Activated CD8-positive, alpha-beta memory T cell treated with anti-CD3 and anti-CD28 coated beads for 36 hours (primary cell): ENCODE data around the gene KRTAP1-4. TPM values are rescaled to one million over a fixed set of nuclear protein-coding genes. Genes with fewer than 3 reads are reported as not detected.
"Not testable (repeated sequence)": the region's sequence is repeated elsewhere in the genome, so short reads cannot be mapped to it uniquely, and the experiment has no call there.

Source experiments
- CTCF ChIA-PET: fragments of 350-600 bp; sonication (Branson Sonifier 250); formaldehyde crosslinking; loops from one replicate; lab custom pipeline; 2021; ENCODE audit warnings: antibody characterized with exemption; lab: Charles Lee
- POLR2A ChIA-PET: fragments of 350-600 bp; sonication (Branson Sonifier 250); formaldehyde crosslinking; loops from one replicate; lab custom pipeline; 2021; ENCODE audit warnings: antibody characterized with exemption; lab: Charles Lee
- total RNA-seq, 2 experiments: library from RNA; stranded (reverse); gene quantifications; one replicate each; pipeline ENCODE4 v1.2.3, GENCODE V29; 2021

Gene KRTAP1-4
- not detected for total RNA-seq

GRCh38 chr17:41029633-41030245 is at the start of gene KRTAP1-4:
KRTAP1-4 (minus strand) TSS chr17:41030195; CDS start chr17:41030078, 117 bp downstream.
- ChIA-PET CTCF (interaction anchor here (1.2 kb wide), 1 partner anchor 9 kb away, joined by 3 read pairs; no protein-coding TSS in a partner anchor), POLR2A (no interaction called here)

- ChIA-PET POLR2A (no interaction called here), CTCF (no interaction called here)
These were observed 46.8 kb upstream of the KRTAP1-4 start for GRCh38 chr17:41076788-41077187.

- POLR2A ChIA-PET = no interaction called here
- CTCF ChIA-PET = no interaction called here
These were observed 43.7 kb upstream of the KRTAP1-4 start for GRCh38 chr17:41073676-41074075.

GRCh38 chr17:41071606-41072360 is 41.8 kb upstream of the KRTAP1-4 start:
- POLR2A ChIA-PET = no interaction called here

DNA sequence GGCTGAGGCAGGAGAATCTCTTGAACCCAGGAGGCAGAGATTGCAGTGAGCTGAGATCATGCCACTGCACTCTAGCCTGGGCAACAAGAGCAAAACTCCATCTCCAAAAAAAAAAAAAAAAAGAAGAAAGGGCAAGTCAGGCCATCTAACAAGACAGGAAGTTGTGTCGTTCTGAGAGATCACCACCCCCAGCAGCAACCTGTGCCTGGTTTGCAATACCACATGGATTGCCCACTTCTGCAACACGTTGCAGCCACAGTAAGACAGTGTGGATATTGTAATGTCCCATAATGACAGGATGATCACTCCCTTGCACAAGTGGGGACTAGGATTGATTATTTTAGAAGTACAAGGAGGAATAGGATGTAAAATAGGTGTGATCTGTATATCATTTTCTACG is 39.0 kb upstream of the KRTAP1-4 start:
- CTCF ChIA-PET = no interaction called here

More at GRCh38 chr17:41071606-41072360, 41.8 kb upstream of the KRTAP1-4 start:
- CTCF ChIA-PET = no interaction called here

GRCh38 chr17:41067281-41067680 is 37.3 kb upstream of the KRTAP1-4 start:
- POLR2A ChIA-PET = no interaction called here

More for the DNA sequence above, 39.0 kb upstream of the KRTAP1-4 start:
- POLR2A ChIA-PET = no interaction called here

DNA sequence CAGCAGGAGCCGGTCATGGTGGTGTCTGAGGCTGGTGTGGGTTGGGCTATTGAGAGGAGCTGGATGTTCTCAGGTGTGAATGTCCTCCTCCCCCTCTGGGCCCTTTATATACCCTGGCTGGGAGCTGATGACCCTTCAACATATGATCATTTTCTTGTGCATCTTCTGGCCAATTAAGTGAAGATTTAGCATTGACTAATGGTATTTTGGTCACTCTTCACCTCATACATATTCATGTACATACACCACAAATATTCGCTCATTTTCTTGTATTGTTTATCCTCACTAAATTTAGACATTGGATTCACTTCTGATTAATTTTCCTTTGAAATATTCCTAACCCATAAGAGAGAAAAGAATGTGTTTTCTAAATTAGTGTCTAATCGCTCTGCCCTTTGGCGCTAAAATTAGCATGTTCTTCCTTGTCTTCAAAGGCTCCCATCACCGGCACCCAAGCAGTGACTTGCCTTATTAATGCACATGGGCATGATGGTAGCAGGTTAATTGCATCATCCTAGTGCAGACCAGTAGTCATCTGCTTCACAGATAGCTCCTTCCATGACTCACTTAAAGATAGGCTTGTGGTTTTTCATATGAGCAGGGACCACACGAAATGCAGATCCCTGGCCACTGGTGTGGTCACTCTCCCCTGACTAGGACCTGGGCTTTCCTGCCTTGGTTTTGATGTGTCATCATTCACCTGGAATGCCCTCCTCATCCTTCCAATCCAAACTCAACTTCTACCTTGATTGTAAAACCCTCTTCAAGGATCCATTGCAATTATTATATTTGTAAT is 36.0 kb upstream of the KRTAP1-4 start, which contains the start of gene KRTAP2-4:
Gene KRTAP2-4 (minus strand): TSS at position 51 of the 796 bp plus-strand sequence. CDS start 34 bp downstream, at position 17.
- POLR2A ChIA-PET = no interaction called here
- CTCF ChIA-PET = no interaction called here

More at GRCh38 chr17:41067281-41067680, 37.3 kb upstream of the KRTAP1-4 start:
- CTCF ChIA-PET = no interaction called here

GRCh38 chr17:41065016-41065689 is 35.2 kb upstream of the KRTAP1-4 start:
- CTCF ChIA-PET, POLR2A ChIA-PET: not testable (repeated sequence)

- CTCF ChIA-PET = no interaction called here
- POLR2A ChIA-PET = no interaction called here
These were observed 34.3 kb upstream of the KRTAP1-4 start for GRCh38 chr17:41064301-41064700.

- ChIA-PET CTCF (no interaction called here), POLR2A (no interaction called here)
These were observed 33.5 kb upstream of the KRTAP1-4 start for GRCh38 chr17:41063449-41063848.

DNA sequence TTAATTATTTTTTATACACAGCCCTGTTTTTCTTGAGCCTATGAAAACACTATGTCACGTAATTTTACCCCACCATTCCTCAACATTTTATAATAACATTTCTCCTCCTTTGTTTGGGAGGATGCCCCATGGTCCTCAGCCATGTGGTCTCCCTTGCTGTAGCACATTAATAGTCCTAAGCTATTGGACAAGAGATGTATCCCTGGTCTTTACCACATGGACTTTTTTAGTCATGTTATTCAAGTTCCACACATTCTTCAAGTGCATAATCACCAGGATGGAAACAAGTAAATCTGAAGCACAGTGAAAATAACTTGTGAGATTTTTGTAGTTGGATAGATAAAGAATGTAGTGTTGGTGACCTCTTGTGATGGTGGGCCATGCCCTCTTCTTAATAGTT is 32.0 kb upstream of the KRTAP1-4 start:
- POLR2A ChIA-PET = no interaction called here
- CTCF ChIA-PET = no interaction called here

- ChIA-PET CTCF (no interaction called here), POLR2A (no interaction called here)
These were observed 30.1 kb upstream of the KRTAP1-4 start, which contains the start of gene KRTAP2-3 for GRCh38 chr17:41060052-41060604. KRTAP2-3 (minus strand) TSS chr17:41060114; CDS start chr17:41060050, 64 bp downstream.

- CTCF ChIA-PET, POLR2A ChIA-PET: not testable (repeated sequence)
These were observed 29.5 kb upstream of the KRTAP1-4 start for GRCh38 chr17:41059276-41060051.

GRCh38 chr17:41058741-41059140 is 28.7 kb upstream of the KRTAP1-4 start:
- POLR2A ChIA-PET = no interaction called here
- CTCF ChIA-PET = no interaction called here

DNA sequence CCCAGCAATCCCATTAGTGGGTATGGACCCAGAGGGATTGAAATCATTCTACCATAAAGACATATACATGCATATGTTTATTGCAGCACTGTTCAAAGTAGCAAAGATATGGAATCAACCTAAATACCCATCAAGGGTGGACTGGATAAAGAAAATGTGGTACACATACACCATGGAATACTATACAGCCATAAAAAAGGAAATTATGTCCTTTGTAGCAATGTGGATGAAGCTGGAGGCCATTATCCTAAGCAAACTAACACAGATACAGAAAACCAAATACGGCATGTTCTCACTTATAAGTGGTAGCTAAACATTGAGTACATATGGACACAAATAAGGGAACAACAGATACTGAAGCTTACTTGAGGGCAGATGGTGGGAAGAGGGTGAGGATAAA is 27.6 kb upstream of the KRTAP1-4 start:
- CTCF ChIA-PET = no interaction called here
- POLR2A ChIA-PET = no interaction called here

DNA sequence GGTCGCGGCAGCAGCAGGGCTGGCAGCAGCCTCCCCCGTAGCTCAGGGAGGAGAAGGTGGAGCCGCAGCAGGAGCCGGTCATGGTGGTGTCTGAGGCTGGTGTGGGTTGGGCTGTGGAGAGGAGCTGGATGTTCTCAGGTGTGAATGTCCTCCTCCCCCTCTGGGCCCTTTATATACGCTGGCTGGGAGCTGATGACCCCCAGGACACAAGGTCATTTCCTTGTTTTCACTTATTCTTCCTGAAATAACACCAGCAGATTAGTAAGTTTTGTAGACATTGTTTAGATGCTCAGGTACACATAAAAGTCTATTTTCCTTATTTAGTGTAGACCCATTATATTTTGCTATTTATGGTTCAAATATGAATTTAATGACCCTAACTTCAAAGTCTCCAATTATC is 25.1 kb upstream of the KRTAP1-4 start, which contains the start of gene KRTAP2-2:
Gene KRTAP2-2 (minus strand): TSS at position 101 of the 400 bp plus-strand sequence. CDS start 19 bp downstream, at position 82.
- CTCF ChIA-PET, POLR2A ChIA-PET: not testable (repeated sequence)

DNA sequence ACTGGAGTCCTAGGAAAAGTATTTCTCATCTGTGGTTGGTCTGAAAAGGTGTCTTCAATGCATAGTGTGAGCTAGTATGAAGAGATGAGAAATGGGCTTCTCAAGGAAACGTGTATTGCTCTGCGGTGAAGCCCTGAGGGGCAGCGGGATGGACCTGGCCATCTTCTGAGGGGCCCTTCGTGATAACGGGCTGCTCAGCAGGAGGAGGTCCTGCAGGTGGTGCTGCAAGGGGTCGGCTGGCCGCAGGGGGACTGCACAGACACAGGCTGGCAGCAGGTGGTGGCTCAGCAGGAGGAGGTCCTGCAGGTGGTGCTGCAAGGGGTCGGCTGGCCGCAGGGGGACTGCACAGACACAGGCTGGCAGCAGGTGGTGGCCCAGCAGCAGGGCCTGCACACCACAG is 24.6 kb upstream of the KRTAP1-4 start:
- POLR2A ChIA-PET, CTCF ChIA-PET: not testable (repeated sequence)

GRCh38 chr17:41054025-41054424 is 24.0 kb upstream of the KRTAP1-4 start:
- ChIA-PET POLR2A (no interaction called here), CTCF (no interaction called here)
